HepG2 (cell line): ENCODE data around the gene UHMK1. TPM values are rescaled to one million over a fixed set of nuclear protein-coding genes. Genes with fewer than 3 reads are reported as not detected.
"Not testable (repeated sequence)": the region's sequence is repeated elsewhere in the genome, so short reads cannot be mapped to it uniquely, and the experiment has no call there.

Source experiments
- ATAC-seq: fragments of 200-7000 bp; cut with Tn5 transposase; 3 replicates; pipeline ENCODE4 v1.9.1; 2020; ENCODE audit warnings: mild to moderate bottlenecking, moderate library complexity
- BruUV-seq: library from RNA; stranded (reverse); fragments of 400-500 nt; replicated peaks from 2 replicates; lab custom pipeline; 2021; lab: Mats Ljungman, UMichigan
- CTCF ChIA-PET: fragments of 300-600 bp; formaldehyde crosslinking; extraction: SDS; loops from one replicate; lab custom pipeline; 2021; ENCODE audit warnings: low total read pairs, inconsistent platforms, low intra/inter-chr PET ratio; lab: Yijun Ruan, JAX
- POLR2A ChIA-PET: fragments of 350-600 bp; sonication (Branson Sonifier 250); formaldehyde crosslinking; loops from one replicate; lab custom pipeline; 2020; ENCODE audit warnings: antibody characterized with exemption, inconsistent platforms; lab: Yijun Ruan, JAX
- DNase-seq: peaks from one replicate; pipeline ENCODE4 v3.0.0-alpha.2; 2015; ENCODE audit warnings: low spot score
- FAIRE-seq: peaks from 3 replicates; lab custom pipeline; 2011; peaks lifted over from hg19 to GRCh38; lab: Jason Lieb, UNC
- H2AFZ ChIP-seq: one replicate; pipeline ENCODE4 v1.6.1; 2011; ENCODE audit warnings: low read length, inconsistent platforms
- H3K27ac ChIP-seq: fragments of 300-600 bp; 3 replicates; pipeline ENCODE4 v1.8.0; 2011; ENCODE audit warnings: mixed run types, mild to moderate bottlenecking, mixed read lengths, low read length, inconsistent platforms; ENCODE audit not compliant: insufficient read depth; ENCODE audit errors: extremely low read length
- H3K27me3 ChIP-seq, 2 experiments: fragments of 200-600 bp in 1 of 2; 2 replicates in 1 of 2; 3 replicates in 1 of 2; pipeline versions ENCODE4 v1.6.0 to v1.8.0; 2011; ENCODE audit warnings: low read length in 2 of 2, mild to moderate bottlenecking in 2 of 2, moderate library complexity in 2 of 2, inconsistent platforms in 1 of 2; ENCODE audit not compliant: insufficient read depth in 2 of 2, control insufficient read depth in 1 of 2
- H3K36me3 ChIP-seq, 2 experiments: fragments of 200-600 bp in 1 of 2; replicated peaks in 1 of 2; 2 replicates in 1 of 2; 3 replicates in 1 of 2; pipeline versions ENCODE4 v1.5.1 to v1.8.0; 2011; ENCODE audit warnings: low read length in 2 of 2, inconsistent platforms in 1 of 2; ENCODE audit not compliant: insufficient read depth in 2 of 2, control insufficient read depth in 1 of 2
- H3K4me1 ChIP-seq: 2 replicates; pipeline ENCODE4 v1.5.1; 2012; ENCODE audit warnings: low read length, inconsistent platforms; ENCODE audit not compliant: insufficient read depth
- H3K4me2 ChIP-seq: 2 replicates; pipeline ENCODE4 v1.6.0; 2011; ENCODE audit warnings: low read depth, low read length, inconsistent platforms
- H3K4me3 ChIP-seq, 3 experiments: fragments of 200-600 bp in 1 of 3; sonication (generic), shearing (Covaris generic) in 1 of 3; replicated peaks in 1 of 3; 2 replicates each; pipeline ENCODE4 v1.5.1; 2011 to 2016; ENCODE audit warnings: low read length in 3 of 3, inconsistent platforms in 2 of 3, low read depth in 2 of 3, mild to moderate bottlenecking in 2 of 3, control low read depth in 1 of 3, mixed read lengths in 1 of 3; ENCODE audit not compliant: insufficient read depth in 1 of 3
- H3K79me2 ChIP-seq: one replicate; pipeline ENCODE4 v1.6.1; 2011; ENCODE audit warnings: low read length, inconsistent platforms; ENCODE audit not compliant: insufficient read depth
- H3K9ac ChIP-seq: 2 replicates; pipeline ENCODE4 v1.6.0; 2011; ENCODE audit warnings: mild to moderate bottlenecking, low read depth, low read length, inconsistent platforms; ENCODE audit not compliant: insufficient read depth
- H3K9me3 ChIP-seq: 2 replicates; pipeline ENCODE4 v1.5.1; 2012; ENCODE audit warnings: mild to moderate bottlenecking, low read length
- H4K20me1 ChIP-seq: 2 replicates; pipeline ENCODE4 v1.6.0; 2011; ENCODE audit warnings: inconsistent platforms, mild to moderate bottlenecking, low read length, moderate library complexity; ENCODE audit not compliant: insufficient read depth
- CAMTA2 ChIP-seq: sonication (generic); formaldehyde crosslinking; IDR thresholded peaks from 2 replicates; pipeline ENCODE4 v1.4.0; 2020; ENCODE audit warnings: mild to moderate bottlenecking, missing genetic modification reagents, borderline replicate concordance
- FLYWCH1 ChIP-seq: sonication (generic); formaldehyde crosslinking; IDR thresholded peaks from 2 replicates; pipeline ENCODE4 v1.8.1; 2023; ENCODE audit warnings: mild to moderate bottlenecking, missing genetic modification reagents
- RXRA ChIP-seq: sonication (generic); formaldehyde crosslinking; IDR thresholded peaks from 2 replicates; pipeline ENCODE4 v1.5.1; 2020; ENCODE audit warnings: missing genetic modification reagents
- SKIL ChIP-seq: sonication (generic); formaldehyde crosslinking; IDR thresholded peaks from 2 replicates; pipeline ENCODE4 v1.8.0; 2022; ENCODE audit warnings: missing genetic modification reagents, mild to moderate bottlenecking, moderate library complexity, borderline replicate concordance
- SSRP1 ChIP-seq: IDR thresholded peaks from 2 replicates; pipeline ENCODE4 v1.6.1; 2016; ENCODE audit warnings: control low read depth
- ZNF549 ChIP-seq: sonication (generic); formaldehyde crosslinking; IDR thresholded peaks from 2 replicates; pipeline ENCODE4 v1.5.0; 2020; ENCODE audit warnings: missing genetic modification reagents
- ZNF607 ChIP-seq: sonication (generic); formaldehyde crosslinking; IDR thresholded peaks from 2 replicates; pipeline ENCODE4 v1.5.1; 2020; ENCODE audit warnings: missing genetic modification reagents, mild to moderate bottlenecking, borderline replicate concordance
- ZNF83 ChIP-seq: sonication (generic); formaldehyde crosslinking; IDR thresholded peaks from 2 replicates; pipeline ENCODE4 v1.4.0; 2020; ENCODE audit warnings: missing genetic modification reagents, mild to moderate bottlenecking, borderline replicate concordance
- ZNF891 ChIP-seq: sonication (generic); formaldehyde crosslinking; IDR thresholded peaks from 2 replicates; pipeline ENCODE4 v1.5.0; 2020; ENCODE audit warnings: mild to moderate bottlenecking, missing genetic modification reagents
- WGBS: methylation state at CpG from one replicate; pipeline ENCODE4 v1.1.6; 2017; ENCODE audit warnings: low lambda C conversion rate; 5-methylcytosine and 5-hydroxymethylcytosine counted together
- in situ Hi-C: cut with HindIII; loops from 2 replicates; pipeline ENCODE4 v1.10.0; 2017; ENCODE audit warnings: low pct_unique_long_range_greater_than_20kb; ENCODE audit not compliant: extremely low pct_ligation_motif_present
- intact Hi-C: fragments of 100-400 bp; cut with micrococcal nuclease; formaldehyde crosslinking; loops from one replicate; pipeline ENCODE4 v1.10.0; 2022; ENCODE audit not compliant: unreplicated experiment
- polyA plus RNA-seq, 8 experiments: library from polyadenylated mRNA; depleted of rRNA in 3 of 8; stranded (reverse) in 7 of 8; unstranded in 1 of 8; fragments of >200 nt; fragmentation: Illumina TruSeq in 4 of 8; extraction: Trizol in 4 of 8; gene quantifications; 2 replicates each; pipeline versions ENCODE4 v1.2.1 to v1.2.3, GENCODE V29; 2011 to 2016; ENCODE audit warnings: low read depth in 4 of 8, missing spikeins in 1 of 8, mixed read lengths in 1 of 8; ENCODE audit not compliant: insufficient read depth in 1 of 8
- total RNA-seq, 5 experiments: library from RNA; depleted of rRNA; stranded (reverse); fragments of >200 nt; fragmentation: Illumina TruSeq; extraction: Trizol; gene quantifications; 2 replicates each; pipeline ENCODE4 v1.2.3, GENCODE V29; 2016; ENCODE audit warnings: low read depth in 1 of 5

UHMK1 gene
- total and polyA plus RNA-seq, 2 of the 13 experiments (the other 11 are each of a cell fraction or from before 2014, with no cell fraction given) = 12.9 to 20.0 TPM

DNA sequence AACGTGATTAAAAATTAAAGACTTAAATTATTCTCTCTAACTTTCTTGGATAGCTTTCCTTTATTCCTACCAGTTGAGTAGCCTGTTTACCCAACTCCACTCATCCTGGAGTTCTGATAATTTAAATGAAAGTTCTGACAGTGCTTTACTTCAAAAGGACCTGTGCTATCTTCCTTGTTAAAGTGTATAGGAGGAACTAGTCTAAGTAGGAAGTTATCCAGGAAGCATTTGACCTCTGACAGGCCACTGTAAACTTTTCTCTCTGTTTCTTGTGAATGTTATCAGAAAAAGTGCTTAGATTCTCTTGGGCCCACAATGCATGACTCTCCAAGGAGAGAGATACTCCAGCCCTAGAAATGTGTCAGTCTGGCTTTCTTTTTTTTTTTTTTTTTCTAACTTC lies 73.1 kb downstream of the UHMK1 start:
- no peak overlapping the region for H3K27ac ChIP-seq
- BruUV-seq = no TSS peak
- no peaks in the 10 kb centered on the region for H3K9me3 ChIP-seq
- CTCF ChIA-PET = no interaction called here
- no peak for ATAC-seq
- TF ChIP-seq RXRA = no peak
- TF ChIP-seq CAMTA2 = no peak
- TF ChIP-seq ZNF549 (CRISPR knock-in tag) = no peak
- TF ChIP-seq ZNF607 (CRISPR knock-in tag) = no peak
- TF ChIP-seq SKIL (CRISPR knock-in tag) = no peak
- no peak for TF ChIP-seq FLYWCH1 (CRISPR knock-in tag)
- TF ChIP-seq ZNF83 (CRISPR knock-in tag) = no peak
- no peak for TF ChIP-seq SSRP1
- TF ChIP-seq ZNF891 (CRISPR knock-in tag) = no peak
- TF ChIP-seq, all 625 proteins: peak for 0
- H3K4me1 ChIP-seq = peaks cover 14% of the 10 kb centered on the region; the same call in 1 of the 2 replicates
- peaks cover 7% of the 10 kb centered on the region; the same call in 1 of the 2 replicates for H4K20me1 ChIP-seq
- intact Hi-C loops (no loop called here), in situ Hi-C loops (no loop called here)
- H3K79me2 ChIP-seq = peaks cover 52% of the 10 kb centered on the region
- H2AFZ ChIP-seq = no peak overlapping the region
- WGBS = 100% methylated on average over 1 of the region's 1 CpG
- peaks cover 1 to 45% of the 10 kb centered on the region in 2 experiments; a peak in 4 of 5 replicates for H3K36me3 ChIP-seq
- no peaks in the 10 kb centered on the region for H3K27me3 ChIP-seq
- FAIRE-seq = no peak
- DNase-seq = no peak
- no peak overlapping the region for H3K9ac ChIP-seq
- H3K4me2 ChIP-seq = no peak overlapping the region
- no peak overlapping the region for H3K4me3 ChIP-seq
- POLR2A ChIA-PET = no interaction called here

GRCh38 chr1:162571121-162571520 lies 73.5 kb downstream of the UHMK1 start:
- H3K9ac ChIP-seq, H3K4me3 ChIP-seq, H2AFZ ChIP-seq, POLR2A ChIA-PET, H3K4me2 ChIP-seq, BruUV-seq, DNase-seq, CTCF ChIA-PET, H3K9me3 ChIP-seq, intact Hi-C loops, in situ Hi-C loops, ATAC-seq, FAIRE-seq, H4K20me1 ChIP-seq, H3K27ac ChIP-seq, H3K27me3 ChIP-seq: not testable (repeated sequence)
- Histone ChIP-seq H3K4me1 (peaks cover 10% of the 10 kb centered on the region; the same call in 1 of the 2 replicates), H3K79me2 (peaks cover 48% of the 10 kb centered on the region), H3K36me3 (peaks cover 1 to 45% of the 10 kb centered on the region in 2 experiments; a peak in 4 of 5 replicates)
- WGBS = 97% methylated on average over 7 of the region's 7 CpGs
